Keratinocyte (primary cell): Measurements from ENCODE around the gene MAD1L1.

Experiments used
- EZH2 ChIP-seq: IDR thresholded peaks from one replicate; pipeline ENCODE4 v1.6.1; 2012; ENCODE audit warnings: inconsistent platforms, mild to moderate bottlenecking, low read length, moderate library complexity
- TF ChIP-seq, protein P1 (sequence below), 3 experiments: IDR thresholded peaks in 1 of 3; conservative IDR thresholded peaks in 1 of 3; optimal IDR thresholded peaks in 1 of 3; 2 replicates in 2 of 3; 3 replicates in 1 of 3; pipeline versions ENCODE3 to v1.5.1; 2011; ENCODE audit warnings: low read length in 3 of 3, mild to moderate bottlenecking in 3 of 3, moderate library complexity in 2 of 3, control low read depth in 1 of 3, inconsistent platforms in 1 of 3; ENCODE audit not compliant: insufficient read depth in 2 of 3; ENCODE audit errors: extremely low read depth in 1 of 3

- TF ChIP-seq, protein P1, sequence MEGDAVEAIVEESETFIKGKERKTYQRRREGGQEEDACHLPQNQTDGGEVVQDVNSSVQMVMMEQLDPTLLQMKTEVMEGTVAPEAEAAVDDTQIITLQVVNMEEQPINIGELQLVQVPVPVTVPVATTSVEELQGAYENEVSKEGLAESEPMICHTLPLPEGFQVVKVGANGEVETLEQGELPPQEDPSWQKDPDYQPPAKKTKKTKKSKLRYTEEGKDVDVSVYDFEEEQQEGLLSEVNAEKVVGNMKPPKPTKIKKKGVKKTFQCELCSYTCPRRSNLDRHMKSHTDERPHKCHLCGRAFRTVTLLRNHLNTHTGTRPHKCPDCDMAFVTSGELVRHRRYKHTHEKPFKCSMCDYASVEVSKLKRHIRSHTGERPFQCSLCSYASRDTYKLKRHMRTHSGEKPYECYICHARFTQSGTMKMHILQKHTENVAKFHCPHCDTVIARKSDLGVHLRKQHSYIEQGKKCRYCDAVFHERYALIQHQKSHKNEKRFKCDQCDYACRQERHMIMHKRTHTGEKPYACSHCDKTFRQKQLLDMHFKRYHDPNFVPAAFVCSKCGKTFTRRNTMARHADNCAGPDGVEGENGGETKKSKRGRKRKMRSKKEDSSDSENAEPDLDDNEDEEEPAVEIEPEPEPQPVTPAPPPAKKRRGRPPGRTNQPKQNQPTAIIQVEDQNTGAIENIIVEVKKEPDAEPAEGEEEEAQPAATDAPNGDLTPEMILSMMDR (optimal IDR thresholded peaks at IDR 0.05 in 1 of 3, IDR thresholded peaks at IDR 0.05 in 1 of 3, conservative IDR thresholded peaks at IDR 0.05 in 1 of 3; ENCODE audit: extremely low read depth in 1 of 3, insufficient read depth in 2 of 3, low read length in 3 of 3): no peak
- no peak for TF ChIP-seq EZH2
Measured at GRCh38 chr7:1937252-1937605, 295.5 kb downstream of the MAD1L1 start.
